ENCODE measurements around the gene TMEM245. TPM values are rescaled to one million over a fixed set of nuclear protein-coding genes. Genes with fewer than 3 reads are reported as not detected.

TMEM245 gene
- total RNA-seq, 1 experiment from 2014 or later, result 60.3 TPM

GRCh38 chr9:109159583-109159982 is 39.8 kb upstream of the TMEM245 start:
- Histone ChIP-seq H4K20me1 (ENCODE audit: insufficient read depth) (no peaks in the 10 kb centered on the region), H2AFZ (no peak overlapping the region), H3K4me3 (no peak overlapping the region), H3K9me2 (ENCODE audit: insufficient read depth) (no peaks in the 10 kb centered on the region), H3K4me2 (no peak overlapping the region), H3K36me3 (ENCODE audit: low read depth) (no peaks in the 10 kb centered on the region), H3K27me3 (ENCODE audit: insufficient read depth, low read depth) (no peaks in the 10 kb centered on the region), H3F3A (ENCODE audit: insufficient read depth, low read depth) (no peaks in the 10 kb centered on the region), H3K4me1 (replicated peaks; ENCODE audit: insufficient read depth) (no peaks in the 10 kb centered on the region), H3K79me2 (ENCODE audit: low read depth) (no peaks in the 10 kb centered on the region), H3K27ac (no peak overlapping the region), H3K9me3 (ENCODE audit: insufficient read depth, low read depth) (no peaks in the 10 kb centered on the region)
- intact Hi-C loops (cut with micrococcal nuclease; ENCODE audit: unreplicated experiment), result no loop called here
- CTCF ChIA-PET, result no interaction called here
- no TSS peak for BruUV-seq (replicated peaks)
- DNase-seq, result no peak
- TF ChIP-seq, protein P1, sequence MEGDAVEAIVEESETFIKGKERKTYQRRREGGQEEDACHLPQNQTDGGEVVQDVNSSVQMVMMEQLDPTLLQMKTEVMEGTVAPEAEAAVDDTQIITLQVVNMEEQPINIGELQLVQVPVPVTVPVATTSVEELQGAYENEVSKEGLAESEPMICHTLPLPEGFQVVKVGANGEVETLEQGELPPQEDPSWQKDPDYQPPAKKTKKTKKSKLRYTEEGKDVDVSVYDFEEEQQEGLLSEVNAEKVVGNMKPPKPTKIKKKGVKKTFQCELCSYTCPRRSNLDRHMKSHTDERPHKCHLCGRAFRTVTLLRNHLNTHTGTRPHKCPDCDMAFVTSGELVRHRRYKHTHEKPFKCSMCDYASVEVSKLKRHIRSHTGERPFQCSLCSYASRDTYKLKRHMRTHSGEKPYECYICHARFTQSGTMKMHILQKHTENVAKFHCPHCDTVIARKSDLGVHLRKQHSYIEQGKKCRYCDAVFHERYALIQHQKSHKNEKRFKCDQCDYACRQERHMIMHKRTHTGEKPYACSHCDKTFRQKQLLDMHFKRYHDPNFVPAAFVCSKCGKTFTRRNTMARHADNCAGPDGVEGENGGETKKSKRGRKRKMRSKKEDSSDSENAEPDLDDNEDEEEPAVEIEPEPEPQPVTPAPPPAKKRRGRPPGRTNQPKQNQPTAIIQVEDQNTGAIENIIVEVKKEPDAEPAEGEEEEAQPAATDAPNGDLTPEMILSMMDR (conservative IDR thresholded peaks at IDR 0.05), result no peak
- TF ChIP-seq EZH2 (IDR thresholded peaks at IDR 0.05; ENCODE audit: low read depth), result no peak
- POLR2A ChIA-PET (ENCODE audit: unreplicated experiment), result no interaction called here

DNA sequence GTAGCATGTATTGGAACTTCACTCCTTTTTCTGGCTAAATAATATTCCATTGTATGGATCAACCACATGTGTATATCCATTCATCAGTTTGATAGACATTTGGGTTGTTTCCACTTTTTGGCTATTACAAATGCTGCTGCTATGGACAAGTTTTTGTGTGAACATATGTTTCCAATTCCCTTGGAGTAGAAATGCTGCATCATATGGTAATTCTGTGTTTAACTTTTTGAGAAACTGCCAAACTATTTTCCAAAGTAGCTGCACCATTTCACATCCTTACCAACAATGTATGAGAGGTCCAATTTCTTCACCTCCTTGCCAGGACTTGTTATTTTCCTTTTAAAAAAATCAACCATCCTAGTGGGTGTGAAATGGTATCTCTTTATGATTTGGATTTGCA is 38.9 kb upstream of the TMEM245 start:
- no peaks in the 10 kb centered on the region for H3F3A ChIP-seq (ENCODE audit: insufficient read depth, low read depth)
- H3K9me3 ChIP-seq (ENCODE audit: insufficient read depth, low read depth), result peaks cover 4% of the 10 kb centered on the region; the same call in 1 of the 2 replicates
- H3K4me2 ChIP-seq, result no peak overlapping the region
- TF ChIP-seq, protein P1 (conservative IDR thresholded peaks at IDR 0.05), result no peak
- TF ChIP-seq EZH2 (IDR thresholded peaks at IDR 0.05; ENCODE audit: low read depth), result no peak
- ChIA-PET POLR2A (ENCODE audit: unreplicated experiment) (no interaction called here), CTCF (no interaction called here)
- H2AFZ ChIP-seq, result no peak overlapping the region
- no peak overlapping the region for H3K27ac ChIP-seq
- no peaks in the 10 kb centered on the region for H3K36me3 ChIP-seq (ENCODE audit: low read depth)
- H3K27me3 ChIP-seq (ENCODE audit: insufficient read depth, low read depth), result no peaks in the 10 kb centered on the region
- no peaks in the 10 kb centered on the region for H3K79me2 ChIP-seq (ENCODE audit: low read depth)
- no peaks in the 10 kb centered on the region for H3K9me2 ChIP-seq (ENCODE audit: insufficient read depth)
- intact Hi-C loops (cut with micrococcal nuclease; ENCODE audit: unreplicated experiment), result no loop called here
- H4K20me1 ChIP-seq (ENCODE audit: insufficient read depth), result no peaks in the 10 kb centered on the region
- no TSS peak for BruUV-seq (replicated peaks)
- no peaks in the 10 kb centered on the region for H3K4me1 ChIP-seq (replicated peaks; ENCODE audit: insufficient read depth)
- DNase-seq, result no peak
- no peak overlapping the region for H3K4me3 ChIP-seq

DNA sequence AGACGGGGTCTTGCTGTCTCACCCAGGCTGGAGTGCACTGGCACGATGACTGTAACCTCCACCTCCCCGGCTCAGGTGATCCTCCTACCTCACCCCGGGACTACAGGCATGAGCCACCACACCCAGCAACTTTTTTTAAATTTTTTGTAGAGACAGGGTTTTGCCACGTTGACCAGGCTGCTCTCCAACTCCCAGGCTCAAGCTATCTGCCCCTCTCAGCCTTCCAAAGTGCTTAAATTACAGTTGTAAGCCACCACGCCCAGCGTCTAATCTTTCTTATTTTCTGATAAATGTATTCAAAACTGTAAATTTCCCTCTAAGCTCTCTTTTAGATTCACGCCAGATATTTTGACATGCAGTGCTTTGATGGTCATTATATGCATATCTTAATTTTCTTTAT is 37.0 kb upstream of the TMEM245 start:
- Histone ChIP-seq H3K4me3 (no peak overlapping the region), H2AFZ (no peak overlapping the region), H3K9me2 (ENCODE audit: insufficient read depth) (no peaks in the 10 kb centered on the region), H3K4me1 (replicated peaks; ENCODE audit: insufficient read depth) (no peaks in the 10 kb centered on the region), H3K79me2 (ENCODE audit: low read depth) (no peaks in the 10 kb centered on the region), H4K20me1 (ENCODE audit: insufficient read depth) (no peaks in the 10 kb centered on the region), H3K4me2 (no peak overlapping the region), H3K36me3 (ENCODE audit: low read depth) (no peaks in the 10 kb centered on the region), H3F3A (ENCODE audit: insufficient read depth, low read depth) (no peaks in the 10 kb centered on the region), H3K9me3 (ENCODE audit: insufficient read depth, low read depth) (peaks cover 13% of the 10 kb centered on the region), H3K27ac (no peak overlapping the region), H3K27me3 (ENCODE audit: insufficient read depth, low read depth) (no peaks in the 10 kb centered on the region)
- ChIA-PET CTCF (no interaction called here), POLR2A (ENCODE audit: unreplicated experiment) (no interaction called here)
- TF ChIP-seq, protein P1 (conservative IDR thresholded peaks at IDR 0.05), result no peak
- TF ChIP-seq EZH2 (IDR thresholded peaks at IDR 0.05; ENCODE audit: low read depth), result no peak
- no TSS peak for BruUV-seq (replicated peaks)
- intact Hi-C loops (cut with micrococcal nuclease; ENCODE audit: unreplicated experiment), result no loop called here
- no peak for DNase-seq

Measured in PC-9 (cell line).